HEK293 (cell line): Measurements from ENCODE around the gene DENND6B.

Experiments
- CTCF ChIA-PET: fragments of 350-600 bp; formaldehyde crosslinking; extraction: SDS; loops from one replicate; lab custom pipeline; 2021; ENCODE audit warnings: antibody characterized with exemption; lab: Yijun Ruan, JAX
- POLR2A ChIA-PET: fragments of 300-600 bp; formaldehyde crosslinking; extraction: SDS; loops from one replicate; lab custom pipeline; 2020; ENCODE audit warnings: antibody characterized with exemption, inconsistent platforms; lab: Yijun Ruan, JAX
- H3K27ac ChIP-seq: fragments of 200-500 bp; sonication (Bioruptor generic); 2 replicates; pipeline ENCODE4 v1.5.1; 2014; ENCODE audit warnings: low read depth, low read length, control low read depth, inconsistent platforms; ENCODE audit errors: extremely low read depth
- H3K36me3 ChIP-seq, 2 experiments: fragments of 200-500 bp in 1 of 2; sonication (Bioruptor generic) in 1 of 2; 1 replicate in 1 of 2; 2 replicates in 1 of 2; pipeline ENCODE4 v1.5.1; 2014 to 2017; ENCODE audit warnings: inconsistent platforms in 2 of 2, low read length in 2 of 2; ENCODE audit not compliant: control insufficient read depth in 2 of 2, insufficient read depth in 1 of 2
- H3K4me1 ChIP-seq: fragments of 200-500 bp; sonication (Bioruptor generic); 2 replicates; pipeline ENCODE4 v1.5.1; 2014; ENCODE audit warnings: mild to moderate bottlenecking, low read length, inconsistent platforms; ENCODE audit not compliant: control insufficient read depth, insufficient read depth
- H3K4me3 ChIP-seq: 2 replicates; pipeline ENCODE4 v1.5.1; 2011; ENCODE audit warnings: low read depth, mild to moderate bottlenecking, control low read depth, low read length, moderate library complexity
- H3K9me3 ChIP-seq: fragments of 200-500 bp; sonication (Bioruptor generic); 2 replicates; pipeline ENCODE4 v1.5.1; 2014; ENCODE audit warnings: low read depth, low read length, inconsistent platforms; ENCODE audit not compliant: control insufficient read depth, insufficient read depth
- GLIS2 ChIP-seq: fragments of 450-650 bp; formaldehyde crosslinking; IDR thresholded peaks from 2 replicates; pipeline ENCODE4 v1.5.1; 2016; ENCODE audit warnings: missing biosample characterization, missing genetic modification characterization
- HIC1 ChIP-seq: fragments of 450-650 bp; formaldehyde crosslinking; IDR thresholded peaks from 2 replicates; pipeline ENCODE4 v1.5.1; 2016; ENCODE audit warnings: missing biosample characterization, missing genetic modification characterization
- HOXC10 ChIP-seq: sonication (generic); formaldehyde crosslinking; IDR thresholded peaks from 2 replicates; pipeline ENCODE4 v1.8.1; 2023; ENCODE audit warnings: mild to moderate bottlenecking, missing genetic modification reagents
- KLF8 ChIP-seq: fragments of 450-650 bp; formaldehyde crosslinking; IDR thresholded peaks from 2 replicates; pipeline ENCODE4 v1.5.1; 2016; ENCODE audit warnings: missing biosample characterization, missing genetic modification characterization
- SALL2 ChIP-seq: fragments of 450-650 bp; formaldehyde crosslinking; IDR thresholded peaks from 2 replicates; pipeline ENCODE4 v1.5.0; 2017; ENCODE audit warnings: missing biosample characterization, mild to moderate bottlenecking, missing genetic modification characterization, borderline replicate concordance
- SP2 ChIP-seq: fragments of 450-650 bp; formaldehyde crosslinking; IDR thresholded peaks from 2 replicates; pipeline ENCODE4 v1.5.1; 2016; ENCODE audit warnings: missing biosample characterization, missing genetic modification characterization
- SP7 ChIP-seq: fragments of 450-650 bp; formaldehyde crosslinking; IDR thresholded peaks from 2 replicates; pipeline ENCODE4 v1.5.1; 2016; ENCODE audit warnings: missing biosample characterization, missing genetic modification characterization
- TRIM28 ChIP-seq: IDR thresholded peaks from 2 replicates; pipeline ENCODE4 v1.6.1; 2011; ENCODE audit warnings: low read length, control low read depth, borderline replicate concordance
- ZFHX2 ChIP-seq: fragments of 450-650 bp; formaldehyde crosslinking; conservative IDR thresholded peaks from 2 replicates; pipeline ENCODE4 v1.5.1; 2016; ENCODE audit warnings: missing biosample characterization, missing genetic modification characterization
- ZIC2 ChIP-seq: fragments of 450-650 bp; formaldehyde crosslinking; IDR thresholded peaks from 2 replicates; pipeline ENCODE4 v1.5.1; 2016; ENCODE audit warnings: missing biosample characterization, missing genetic modification characterization
- ZNF114 ChIP-seq: fragments of 450-650 bp; formaldehyde crosslinking; IDR thresholded peaks from 2 replicates; pipeline ENCODE4 v1.5.0; 2017; ENCODE audit warnings: missing biosample characterization, missing genetic modification characterization
- ZNF157 ChIP-seq: fragments of 450-650 bp; formaldehyde crosslinking; IDR thresholded peaks from 2 replicates; pipeline ENCODE4 v1.5.1; 2016; ENCODE audit warnings: missing biosample characterization, missing genetic modification characterization
- ZNF175 ChIP-seq: fragments of 450-650 bp; formaldehyde crosslinking; IDR thresholded peaks from 2 replicates; pipeline ENCODE4 v1.5.1; 2016; ENCODE audit warnings: missing biosample characterization, missing genetic modification characterization
- ZNF184 ChIP-seq: fragments of 450-650 bp; IDR thresholded peaks from 2 replicates; pipeline ENCODE4 v1.5.1; 2018; ENCODE audit warnings: missing biosample characterization, mild to moderate bottlenecking, missing genetic modification characterization
- ZNF223 ChIP-seq: fragments of 450-650 bp; formaldehyde crosslinking; IDR thresholded peaks from 2 replicates; pipeline ENCODE4 v1.5.1; 2016; ENCODE audit warnings: missing biosample characterization, missing genetic modification characterization
- ZNF274 ChIP-seq, 2 experiments: fragments of 200-500 bp in 1 of 2; fragments of 450-650 bp in 1 of 2; sonication (Bioruptor generic) in 1 of 2; formaldehyde crosslinking in 1 of 2; IDR thresholded peaks; 2 replicates each; pipeline versions ENCODE4 v1.5.1 to v1.6.1; 2014 to 2016; ENCODE audit warnings: borderline replicate concordance in 1 of 2, inconsistent platforms in 1 of 2, low read length in 1 of 2, missing biosample characterization in 1 of 2, missing genetic modification characterization in 1 of 2
- ZNF580 ChIP-seq: fragments of 450-650 bp; formaldehyde crosslinking; IDR thresholded peaks from 2 replicates; pipeline ENCODE4 v1.5.1; 2016; ENCODE audit warnings: missing biosample characterization, missing genetic modification characterization
- ZNF639 ChIP-seq: fragments of 450-650 bp; formaldehyde crosslinking; IDR thresholded peaks from 2 replicates; pipeline ENCODE4 v1.5.1; 2016; ENCODE audit warnings: missing biosample characterization, missing genetic modification characterization
- ZNF658 ChIP-seq: fragments of 450-650 bp; formaldehyde crosslinking; IDR thresholded peaks from 2 replicates; pipeline ENCODE4; 2016; ENCODE audit warnings: missing biosample characterization, missing genetic modification characterization

The DENND6B gene

GRCh38 chr22:50312371-50312770 is 14.4 kb downstream of the DENND6B start:
- ChIA-PET POLR2A (interaction anchor here (0.6 kb wide), 1 partner anchor 17 kb away, joined by 3 read pairs; no protein-coding TSS in a partner anchor), CTCF (interaction anchor here (0.5 kb wide), 1 partner anchor 40 kb away, joined by 4 read pairs; no protein-coding TSS in a partner anchor)
- no peaks in the 10 kb centered on the region for H3K36me3 ChIP-seq
- TF ChIP-seq SP2 (tag by site-specific recombination) (no peak), SALL2 (tag by site-specific recombination) (no peak), ZNF157 (tag by site-specific recombination) (no peak), ZNF580 (no peak), ZNF274 (IDR thresholded peaks at IDR 0.05; ENCODE audit: low read length) (no peak), ZNF274 (tag by site-specific recombination; IDR thresholded peaks at IDR 0.05; ENCODE audit: borderline replicate concordance) (no peak), ZNF184 (tag by site-specific recombination) (no peak), KLF8 (tag by site-specific recombination) (no peak), HOXC10 (CRISPR knock-in tag) (no peak), ZNF114 (tag by site-specific recombination) (no peak), ZNF639 (tag by site-specific recombination) (no peak), ZNF658 (no peak)
- no peak overlapping the region for H3K27ac ChIP-seq
- no peaks in the 10 kb centered on the region for H3K4me1 ChIP-seq
- H3K9me3 ChIP-seq = no peaks in the 10 kb centered on the region
- no peak overlapping the region for H3K4me3 ChIP-seq

GRCh38 chr22:50311606-50312351 is 15.0 kb downstream of the DENND6B start:
- Histone ChIP-seq H3K9me3 (no peaks in the 10 kb centered on the region), H3K4me3 (no peak overlapping the region), H3K4me1 (no peaks in the 10 kb centered on the region)
- POLR2A ChIA-PET = interaction anchor here (0.6 kb wide), 1 partner anchor 18 kb away, joined by 3 read pairs; no protein-coding TSS in a partner anchor
- TF ChIP-seq ZFHX2 (tag by site-specific recombination) = 0 out of 2 replicates have a peak, but pooled peaks have one; percentile 6
- peak; percentile 78 for TF ChIP-seq ZIC2 (tag by site-specific recombination)
- TF ChIP-seq GLIS2 (tag by site-specific recombination) = 0 out of 2 replicates have a peak, but pooled peaks have one; percentile 39
- no peak for TF ChIP-seq ZNF175
- peak; percentile 81; the same call in 1 of the 2 replicates for TF ChIP-seq ZNF223 (tag by site-specific recombination)
- TF ChIP-seq SP7 (tag by site-specific recombination) = no peak
- 0 out of 2 replicates have a peak, but pooled peaks have one; percentile 28 for TF ChIP-seq HIC1 (tag by site-specific recombination)
- no peak for TF ChIP-seq TRIM28
- TF ChIP-seq, all 188 proteins: peak for 5
- CTCF ChIA-PET = interaction anchor here (0.5 to 0.7 kb wide), 2 partner anchors 10 to 39 kb away, joined by 4 to 6 read pairs; no protein-coding TSS in a partner anchor
- Histone ChIP-seq H3K27ac (no peak overlapping the region), H3K36me3 (no peaks in the 10 kb centered on the region)
